HG03135 (cell line): ENCODE results near the gene TM7SF2.
"Not testable (repeated sequence)": the region's sequence is repeated elsewhere in the genome, so short reads cannot be mapped to it uniquely, and the experiment has no call there.

Source experiments
- ATAC-seq: cut with Tn5 transposase; IDR thresholded peaks from one replicate; pipeline ENCODE4 v1.9.1; 2021; ENCODE audit warnings: mild to moderate bottlenecking, moderate library complexity; ENCODE audit not compliant: unreplicated experiment

Gene TM7SF2

GRCh38 chr11:65128182-65129145, 16.8 kb downstream of the TM7SF2 start:
- no peak for ATAC-seq

- ATAC-seq: no peak
Measured at GRCh38 chr11:65129649-65130441, 18.2 kb downstream of the TM7SF2 start.

GRCh38 chr11:65130631-65131416, 19.2 kb downstream of the TM7SF2 start:
- ATAC-seq: no peak

DNA sequence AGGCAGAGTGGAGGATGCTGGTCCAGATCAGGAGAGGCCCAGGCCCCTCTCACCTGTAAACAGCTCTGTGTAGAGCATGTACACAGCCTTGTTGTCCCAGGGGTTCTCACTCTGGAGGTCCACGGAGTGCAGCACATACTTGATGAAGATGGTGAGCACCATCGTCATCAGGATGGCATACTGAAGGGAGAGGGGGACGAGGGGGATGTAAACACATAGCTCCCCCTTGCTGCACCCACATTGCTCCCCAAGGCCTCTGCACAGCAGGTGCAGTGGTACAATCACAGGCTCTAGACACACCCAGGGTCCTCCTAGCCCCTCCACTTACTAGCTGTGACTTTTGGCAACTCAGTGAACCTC, 19.7 kb downstream of the TM7SF2 start:
- no peak for ATAC-seq

- ATAC-seq: no peak
Measured at GRCh38 chr11:65131895-65132237, 20.2 kb downstream of the TM7SF2 start.

DNA sequence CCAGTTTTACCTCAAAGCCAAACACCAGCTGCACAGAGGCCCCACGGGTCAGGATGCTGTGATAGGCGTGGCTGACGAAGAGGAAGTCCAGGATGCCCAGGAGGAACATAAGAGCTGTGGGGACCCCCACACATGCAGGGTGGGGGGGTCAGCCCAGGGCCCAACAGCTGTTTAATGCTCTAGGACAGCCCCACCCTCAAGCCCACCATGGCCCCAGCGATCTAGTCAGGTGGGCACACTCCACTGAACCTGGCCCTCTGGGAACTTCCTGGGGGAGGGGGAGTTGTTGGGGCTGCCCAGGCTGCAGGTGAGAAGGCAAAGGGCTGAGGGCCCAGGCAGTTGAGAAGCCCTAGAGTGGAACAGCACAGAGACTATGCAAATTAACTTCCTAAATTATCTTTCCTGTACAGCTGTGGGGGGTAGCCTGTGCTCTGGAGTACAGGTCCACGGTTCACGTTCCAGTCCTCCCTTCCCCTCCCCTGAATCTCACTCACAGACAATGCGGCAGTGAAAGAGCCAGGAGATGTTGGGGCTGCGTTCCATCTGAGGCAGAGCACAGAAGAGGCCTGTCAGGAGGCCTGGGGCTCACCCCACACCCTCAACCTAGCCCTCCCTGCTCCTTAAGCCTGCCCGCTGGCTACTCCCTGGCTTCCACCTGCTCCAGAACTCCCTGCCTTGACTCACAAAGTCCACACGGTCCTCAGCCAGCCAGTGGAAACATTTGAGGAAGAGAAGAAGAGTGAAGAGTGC, 20.7 kb downstream of the TM7SF2 start:
- ATAC-seq: no peak

DNA sequence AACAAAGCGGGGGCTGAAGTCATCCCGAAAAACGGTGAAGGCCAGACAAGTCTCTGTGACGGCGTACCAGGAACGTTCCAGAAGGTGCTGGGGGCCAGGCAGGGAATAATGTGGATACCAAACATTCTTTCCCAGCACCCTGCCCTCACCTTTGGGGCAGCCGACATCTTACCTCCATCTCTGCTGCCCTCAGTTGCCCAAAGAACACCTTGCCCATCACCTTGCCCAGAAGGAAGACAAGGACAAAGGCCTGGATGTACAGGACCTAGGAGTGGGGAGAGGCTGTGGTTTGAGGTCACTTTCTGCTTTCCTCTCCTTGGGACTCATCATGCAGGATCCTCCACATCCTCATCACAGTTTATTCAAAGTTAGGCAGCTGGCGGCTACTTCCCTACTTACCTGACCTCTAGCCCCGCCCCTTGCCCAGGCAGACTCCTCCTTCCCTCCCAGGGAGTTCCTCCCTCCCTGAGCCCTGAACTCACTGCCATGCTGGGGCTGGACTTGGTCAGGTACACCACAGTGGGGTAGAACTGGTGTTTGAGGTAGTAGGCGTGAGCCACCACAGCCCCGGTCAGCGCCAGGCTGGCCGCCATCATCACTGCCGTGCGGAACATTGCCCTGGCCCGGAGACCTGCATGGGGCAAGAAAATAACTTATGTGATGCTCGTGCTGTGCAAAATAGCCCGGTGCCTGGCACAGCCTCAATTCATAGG, 21.5 kb downstream of the TM7SF2 start:
- no peak for ATAC-seq

GRCh38 chr11:65133724-65134123, 22.1 kb downstream of the TM7SF2 start:
- ATAC-seq: no peak

- ATAC-seq: peak; percentile 58
Measured at GRCh38 chr11:65134240-65134951, 22.7 kb downstream of the TM7SF2 start, which contains the start of gene SYVN1. SYVN1 (minus strand) TSS chr11:65134519; CDS start chr11:65133601, 918 bp downstream.

DNA sequence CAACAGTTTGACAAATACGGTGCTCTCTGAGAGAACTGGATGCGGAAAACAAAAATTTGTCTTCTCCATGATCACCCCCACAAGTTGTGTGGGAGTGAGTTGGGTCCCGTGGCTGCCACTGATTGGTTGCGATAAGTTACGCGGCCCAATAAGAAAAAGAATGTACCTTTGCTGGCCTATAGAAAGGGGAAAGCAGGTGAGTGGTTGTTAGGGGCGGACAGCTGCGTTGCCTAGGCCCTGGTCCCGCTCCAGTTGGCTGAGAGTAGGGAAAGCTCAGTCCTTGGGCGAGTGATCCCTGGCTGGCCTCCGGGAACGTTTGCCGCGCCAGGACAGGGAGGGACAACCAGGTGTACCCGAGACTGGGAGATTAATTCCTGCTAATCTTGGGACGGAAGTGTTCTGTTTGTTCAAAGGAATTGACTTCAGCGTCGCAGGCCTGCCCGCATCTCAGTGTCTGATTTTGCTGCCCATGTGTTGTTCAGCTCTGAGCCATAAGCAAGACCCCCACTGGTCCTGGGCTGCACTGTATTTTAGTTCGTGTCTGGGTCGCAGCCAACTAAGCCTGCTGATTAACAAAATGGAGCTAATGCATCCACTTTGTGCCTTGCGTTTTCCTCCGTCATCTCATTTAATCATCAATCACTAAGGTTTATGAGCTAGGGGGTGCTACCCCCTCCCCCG, 23.4 kb downstream of the TM7SF2 start:
- peak; percentile 65 for ATAC-seq

- no peak for ATAC-seq
Measured at GRCh38 chr11:65135633-65136145, 24.0 kb downstream of the TM7SF2 start.

DNA sequence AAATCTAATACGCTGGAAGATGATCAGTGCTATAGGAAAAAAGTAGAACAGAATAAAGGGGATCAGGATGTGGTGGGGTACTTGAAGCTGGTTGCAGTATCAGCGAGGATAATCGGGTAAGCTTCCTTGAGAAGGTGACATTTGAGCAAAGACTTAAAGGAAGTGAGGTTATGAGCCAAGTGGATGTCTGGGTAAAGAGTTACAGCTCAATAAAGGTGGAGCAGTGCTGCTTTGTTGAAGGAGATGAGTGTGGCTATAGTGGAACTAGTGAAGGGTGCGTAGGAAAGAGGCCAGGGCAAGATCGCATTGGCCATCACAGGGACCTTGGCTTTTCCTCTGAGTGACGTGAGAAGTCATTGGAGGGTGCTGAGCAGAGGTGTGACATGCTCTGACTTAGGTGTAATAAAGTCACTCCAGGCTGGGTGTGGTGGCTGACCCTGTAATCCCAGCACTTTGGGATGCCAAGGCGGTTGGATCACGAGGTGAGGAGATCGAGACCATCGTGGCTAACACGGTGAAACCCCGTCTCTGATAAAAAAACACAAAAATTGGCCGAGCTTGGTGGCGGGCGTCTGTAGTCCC, 24.9 kb downstream of the TM7SF2 start:
- ATAC-seq: no peak

DNA sequence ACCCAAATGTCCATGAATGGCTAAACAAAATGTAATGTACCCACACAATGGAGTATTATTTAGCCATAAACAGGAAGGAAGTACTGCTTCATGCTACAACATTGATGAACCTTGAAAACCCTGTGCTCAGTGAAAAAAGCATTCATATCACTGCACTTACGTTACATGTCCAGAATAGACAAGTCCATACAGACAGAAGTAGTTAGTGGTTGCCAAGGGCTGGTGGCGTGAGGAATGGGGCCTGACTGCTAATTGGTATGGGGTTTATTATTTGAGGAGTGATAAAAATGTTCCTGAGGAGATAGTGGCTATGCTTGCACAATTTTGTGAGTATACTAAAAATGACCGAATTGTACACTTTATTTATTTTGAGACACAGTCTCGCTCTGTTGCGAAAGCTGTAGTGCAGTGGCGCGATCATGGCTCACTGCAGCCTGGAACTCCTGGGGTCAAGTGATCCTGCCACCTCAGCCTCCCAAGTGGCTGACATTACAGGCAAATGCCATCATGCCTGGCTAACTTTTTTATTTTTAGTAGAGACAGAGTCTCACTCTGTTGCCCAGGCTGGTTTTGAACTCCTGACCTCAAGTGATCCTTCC, 30.3 kb downstream of the TM7SF2 start:
- no peak for ATAC-seq

- no peak for ATAC-seq
Measured at GRCh38 chr11:65147352-65148075, 35.8 kb downstream of the TM7SF2 start.

DNA sequence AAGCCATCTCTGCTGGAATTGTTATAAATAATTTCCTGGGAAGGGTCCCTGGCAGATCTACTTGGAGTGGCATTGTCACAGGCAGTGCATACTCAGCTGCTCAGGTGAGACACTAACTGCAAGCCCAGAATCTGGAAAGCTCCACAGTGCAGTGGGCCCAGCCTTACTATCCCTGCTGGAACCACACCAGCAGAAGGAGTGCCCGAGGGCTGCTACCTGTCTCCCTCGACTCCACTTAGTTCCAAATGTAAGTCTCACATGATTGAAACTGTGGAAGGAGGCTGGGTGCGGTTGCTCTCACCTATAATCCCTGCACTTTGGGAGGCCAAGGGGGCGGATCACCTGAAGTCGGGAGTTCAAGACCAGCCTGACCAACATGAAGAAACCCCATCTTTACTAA, 37.0 kb downstream of the TM7SF2 start:
- ATAC-seq: no peak

DNA sequence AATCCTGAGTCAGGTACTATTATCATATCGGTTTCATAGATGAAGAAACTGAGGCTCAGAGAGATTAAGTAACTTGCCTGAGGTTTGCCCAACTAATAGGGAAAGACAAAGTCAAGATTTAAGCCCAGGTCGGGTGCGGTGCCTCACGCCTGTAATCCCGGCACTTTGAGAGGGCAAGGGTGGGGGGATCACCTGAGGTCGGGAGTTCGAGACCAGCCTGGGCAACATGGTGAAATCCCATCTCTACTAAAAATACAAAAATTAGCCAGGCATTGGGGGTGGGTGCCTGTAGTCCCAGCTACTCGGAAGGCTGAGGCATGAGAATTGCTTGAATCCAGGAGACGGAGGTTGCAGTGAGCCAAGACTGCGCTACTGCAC, 38.4 kb downstream of the TM7SF2 start:
- ATAC-seq: not testable (repeated sequence)
